Endothelial cell (in vitro differentiated cells): ENCODE measurements around the gene TBC1D14. TPM values are rescaled to one million over a fixed set of nuclear protein-coding genes. Genes with fewer than 3 reads are reported as not detected.

Experiments used
- DNase-seq: peaks from one replicate; pipeline ENCODE4 v3.0.0; 2021; ENCODE audit warnings: low spot score
- H3K27ac Mint-ChIP-seq: one replicate; pipeline ENCODE4 v1.8.0; 2021; ENCODE audit warnings: mixed read lengths, inconsistent platforms; ENCODE audit not compliant: unreplicated experiment
- H3K27me3 Mint-ChIP-seq: one replicate; pipeline ENCODE4 v1.8.0; 2021; ENCODE audit warnings: mild to moderate bottlenecking, moderate library complexity, mixed read lengths, inconsistent platforms; ENCODE audit not compliant: unreplicated experiment
- H3K36me3 Mint-ChIP-seq: one replicate; pipeline ENCODE4 v1.8.0; 2021; ENCODE audit warnings: mild to moderate bottlenecking, low read depth, mixed read lengths, inconsistent platforms; ENCODE audit not compliant: unreplicated experiment
- H3K4me1 Mint-ChIP-seq: one replicate; pipeline ENCODE4 v1.8.0; 2021; ENCODE audit warnings: mild to moderate bottlenecking, mixed read lengths, inconsistent platforms; ENCODE audit not compliant: unreplicated experiment
- H3K4me3 Mint-ChIP-seq: one replicate; pipeline ENCODE4 v1.8.0; 2021; ENCODE audit warnings: mild to moderate bottlenecking, mixed read lengths, inconsistent platforms; ENCODE audit not compliant: unreplicated experiment
- H3K9me3 Mint-ChIP-seq: one replicate; pipeline ENCODE4 v1.8.0; 2021; ENCODE audit warnings: mixed read lengths, inconsistent platforms; ENCODE audit not compliant: unreplicated experiment
- total RNA-seq: library from RNA; stranded (reverse); fragmentation: NEBNext Ultra II Directional; extraction: Animal tissue kit (Norgen Biotek cat#: 25700); gene quantifications from one replicate; pipeline ENCODE4 v1.2.1, GENCODE V29; 2021; ENCODE audit not compliant: unreplicated experiment
- TF ChIP-seq, protein P1 (sequence below): fragments of 200-600 bp; sonication (generic); IDR thresholded peaks from one replicate; pipeline ENCODE4 v1.5.0; 2021; ENCODE audit warnings: antibody characterized with exemption; ENCODE audit not compliant: unreplicated experiment

Gene TBC1D14
- total RNA-seq, 1 donor from 2014 or later = 33.0 TPM

DNA sequence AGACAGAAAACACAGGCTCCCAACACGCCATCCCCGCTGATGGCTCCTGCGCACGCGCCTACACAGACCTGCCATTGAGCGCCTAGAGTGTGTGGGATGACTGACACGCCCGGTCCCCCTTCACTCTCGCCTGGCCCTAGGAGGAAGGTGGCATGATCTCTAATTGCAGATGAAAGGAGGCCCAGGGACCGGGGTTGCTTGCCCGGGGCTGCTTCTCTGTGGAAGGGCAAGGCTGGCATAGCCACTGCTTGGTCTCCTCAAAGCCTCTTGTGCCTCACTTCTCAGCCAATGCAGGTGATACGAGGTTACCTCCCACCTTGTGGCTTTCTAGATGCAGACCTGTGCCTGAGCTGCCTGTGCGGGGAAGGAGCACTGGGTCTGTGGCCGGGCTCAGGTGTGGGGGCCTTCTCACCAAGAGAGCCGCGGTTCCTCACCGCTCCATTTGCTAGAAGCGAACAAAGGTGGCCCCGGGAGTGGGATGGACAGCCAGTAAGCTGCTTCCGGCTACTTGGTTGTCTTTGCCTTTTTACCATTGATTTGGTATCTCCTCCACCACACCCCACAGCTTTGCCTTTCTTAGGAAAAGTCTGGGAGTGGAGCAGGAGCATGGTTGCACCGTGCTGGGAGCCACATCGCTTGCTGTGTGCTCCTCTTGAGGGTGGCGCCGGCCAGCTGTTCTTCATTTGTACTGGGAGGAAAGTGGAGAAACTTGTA is 47.0 kb downstream of the TBC1D14 start:
- H3K36me3 Mint-ChIP-seq = no peaks in the 10 kb centered on the region
- no peaks in the 10 kb centered on the region for H3K9me3 Mint-ChIP-seq
- TF ChIP-seq, protein P1, sequence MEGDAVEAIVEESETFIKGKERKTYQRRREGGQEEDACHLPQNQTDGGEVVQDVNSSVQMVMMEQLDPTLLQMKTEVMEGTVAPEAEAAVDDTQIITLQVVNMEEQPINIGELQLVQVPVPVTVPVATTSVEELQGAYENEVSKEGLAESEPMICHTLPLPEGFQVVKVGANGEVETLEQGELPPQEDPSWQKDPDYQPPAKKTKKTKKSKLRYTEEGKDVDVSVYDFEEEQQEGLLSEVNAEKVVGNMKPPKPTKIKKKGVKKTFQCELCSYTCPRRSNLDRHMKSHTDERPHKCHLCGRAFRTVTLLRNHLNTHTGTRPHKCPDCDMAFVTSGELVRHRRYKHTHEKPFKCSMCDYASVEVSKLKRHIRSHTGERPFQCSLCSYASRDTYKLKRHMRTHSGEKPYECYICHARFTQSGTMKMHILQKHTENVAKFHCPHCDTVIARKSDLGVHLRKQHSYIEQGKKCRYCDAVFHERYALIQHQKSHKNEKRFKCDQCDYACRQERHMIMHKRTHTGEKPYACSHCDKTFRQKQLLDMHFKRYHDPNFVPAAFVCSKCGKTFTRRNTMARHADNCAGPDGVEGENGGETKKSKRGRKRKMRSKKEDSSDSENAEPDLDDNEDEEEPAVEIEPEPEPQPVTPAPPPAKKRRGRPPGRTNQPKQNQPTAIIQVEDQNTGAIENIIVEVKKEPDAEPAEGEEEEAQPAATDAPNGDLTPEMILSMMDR = no peak
- no peak overlapping the region for H3K4me3 Mint-ChIP-seq
- no peak overlapping the region for H3K27ac Mint-ChIP-seq
- peaks cover 13% of the 10 kb centered on the region for H3K4me1 Mint-ChIP-seq
- peaks cover 3% of the 10 kb centered on the region for H3K27me3 Mint-ChIP-seq
- no peak for DNase-seq

DNA sequence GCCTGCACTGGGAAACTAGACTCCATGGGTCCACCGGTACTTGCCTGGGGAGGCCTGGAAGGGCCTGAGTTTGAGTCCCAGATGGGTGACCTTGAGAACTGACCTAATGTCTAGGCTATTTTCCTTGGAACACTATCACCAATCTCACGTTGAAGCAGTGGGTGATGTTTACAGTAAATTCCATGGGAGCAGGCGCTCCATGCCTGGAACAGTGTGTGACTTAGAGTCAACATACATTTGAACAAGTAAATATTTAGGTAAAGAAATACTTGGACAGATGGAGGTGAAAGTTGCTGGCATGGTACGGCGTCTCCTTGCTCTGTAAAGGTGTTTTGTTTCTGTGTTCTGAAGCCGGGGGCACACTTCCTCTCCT is 47.5 kb downstream of the TBC1D14 start:
- peaks cover 8% of the 10 kb centered on the region for H3K27me3 Mint-ChIP-seq
- H3K9me3 Mint-ChIP-seq = no peaks in the 10 kb centered on the region
- DNase-seq = no peak

DNA sequence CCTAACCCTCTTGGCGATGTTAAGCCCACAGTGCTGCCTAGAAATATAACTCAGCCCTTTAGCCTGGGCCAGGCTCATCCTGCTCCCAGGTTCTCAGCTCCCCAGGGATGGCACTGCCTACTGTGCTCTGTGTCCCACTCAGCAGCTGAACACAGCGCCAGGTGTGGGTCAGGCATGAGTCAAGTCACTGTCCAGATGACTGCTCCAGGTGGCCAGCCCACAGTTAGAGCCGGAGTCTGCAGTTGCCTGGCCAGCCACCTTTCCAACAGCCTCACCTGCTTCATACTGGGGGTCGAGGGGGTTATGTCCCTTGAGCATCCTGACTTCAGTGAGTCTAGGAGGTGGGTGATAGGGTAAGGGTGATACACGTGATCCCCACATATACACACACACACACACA is 48.4 kb downstream of the TBC1D14 start:
- DNase-seq = no peak
- Mint-ChIP-seq H3K27ac (no peak overlapping the region), H3K27me3 (peaks cover 8% of the 10 kb centered on the region), H3K4me3 (no peak overlapping the region), H3K36me3 (no peaks in the 10 kb centered on the region), H3K9me3 (no peaks in the 10 kb centered on the region), H3K4me1 (peaks cover 16% of the 10 kb centered on the region)
- TF ChIP-seq, protein P1 = no peak

More for the DNA sequence above, 47.5 kb downstream of the TBC1D14 start:
- no peak overlapping the region for H3K27ac Mint-ChIP-seq
- H3K4me3 Mint-ChIP-seq = no peak overlapping the region
- TF ChIP-seq, protein P1 = no peak
- peaks cover 13% of the 10 kb centered on the region for H3K4me1 Mint-ChIP-seq
- H3K36me3 Mint-ChIP-seq = no peaks in the 10 kb centered on the region

DNA sequence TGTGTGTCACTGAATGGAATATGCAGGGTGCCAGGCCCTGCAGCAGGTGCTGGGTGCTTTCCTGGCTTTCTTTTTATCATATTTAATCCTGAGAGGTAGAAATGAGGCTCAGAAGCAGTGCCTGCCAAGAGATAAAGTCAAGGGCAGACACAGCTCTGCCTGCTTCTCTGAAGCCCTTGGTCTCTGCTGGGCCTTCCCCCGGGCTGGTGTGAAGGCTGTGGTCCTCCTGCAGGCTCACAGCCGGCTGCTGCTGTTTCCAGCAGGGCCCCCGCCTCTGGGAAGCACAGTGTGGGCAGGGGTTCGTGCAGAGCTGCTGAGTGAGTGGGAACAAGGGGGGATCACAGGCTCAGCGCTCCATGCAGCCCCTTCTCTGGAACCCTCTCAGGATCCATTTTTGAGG is 49.6 kb downstream of the TBC1D14 start:
- Mint-ChIP-seq H3K27ac (no peak overlapping the region), H3K4me1 (peaks cover 19% of the 10 kb centered on the region), H3K36me3 (no peaks in the 10 kb centered on the region), H3K27me3 (peaks cover 8% of the 10 kb centered on the region), H3K9me3 (no peaks in the 10 kb centered on the region), H3K4me3 (no peak overlapping the region)
- no peak for DNase-seq
- TF ChIP-seq, protein P1 = no peak

DNA sequence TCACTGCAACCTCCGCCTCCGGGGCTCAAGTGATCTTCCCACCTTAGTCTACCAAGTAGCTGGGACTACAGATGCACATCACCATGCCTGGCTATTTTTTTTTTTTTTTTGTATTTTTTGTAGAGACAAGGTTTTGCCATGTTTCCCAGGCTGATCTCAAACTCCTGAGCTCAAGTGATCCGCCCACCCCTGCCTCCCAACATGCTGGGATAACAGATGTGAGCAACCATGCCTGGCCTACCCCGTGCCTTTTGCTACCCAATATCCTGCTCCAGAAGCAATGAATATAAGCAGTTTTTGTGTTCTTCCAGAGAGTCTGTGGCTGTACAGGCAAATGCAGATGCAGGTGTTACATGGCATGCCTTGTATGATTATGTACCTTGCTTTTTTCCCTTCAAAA is 50.5 kb downstream of the TBC1D14 start:
- no peaks in the 10 kb centered on the region for H3K9me3 Mint-ChIP-seq
- peaks cover 13% of the 10 kb centered on the region for H3K4me1 Mint-ChIP-seq
- H3K27me3 Mint-ChIP-seq = peaks cover 8% of the 10 kb centered on the region
- no peak overlapping the region for H3K27ac Mint-ChIP-seq
- no peak overlapping the region for H3K4me3 Mint-ChIP-seq
- no peak for DNase-seq
- no peaks in the 10 kb centered on the region for H3K36me3 Mint-ChIP-seq
- TF ChIP-seq, protein P1 = no peak
